GM12874 (cell line): Measurements from ENCODE around the gene PRRT1.

ENCODE experiments used
- TF ChIP-seq, protein P1 (sequence below): IDR thresholded peaks from 2 replicates; pipeline ENCODE4 v1.5.1; 2011; ENCODE audit warnings: low read depth, mild to moderate bottlenecking, control low read depth, low read length, moderate library complexity; ENCODE audit not compliant: insufficient read depth

PRRT1 gene

DNA sequence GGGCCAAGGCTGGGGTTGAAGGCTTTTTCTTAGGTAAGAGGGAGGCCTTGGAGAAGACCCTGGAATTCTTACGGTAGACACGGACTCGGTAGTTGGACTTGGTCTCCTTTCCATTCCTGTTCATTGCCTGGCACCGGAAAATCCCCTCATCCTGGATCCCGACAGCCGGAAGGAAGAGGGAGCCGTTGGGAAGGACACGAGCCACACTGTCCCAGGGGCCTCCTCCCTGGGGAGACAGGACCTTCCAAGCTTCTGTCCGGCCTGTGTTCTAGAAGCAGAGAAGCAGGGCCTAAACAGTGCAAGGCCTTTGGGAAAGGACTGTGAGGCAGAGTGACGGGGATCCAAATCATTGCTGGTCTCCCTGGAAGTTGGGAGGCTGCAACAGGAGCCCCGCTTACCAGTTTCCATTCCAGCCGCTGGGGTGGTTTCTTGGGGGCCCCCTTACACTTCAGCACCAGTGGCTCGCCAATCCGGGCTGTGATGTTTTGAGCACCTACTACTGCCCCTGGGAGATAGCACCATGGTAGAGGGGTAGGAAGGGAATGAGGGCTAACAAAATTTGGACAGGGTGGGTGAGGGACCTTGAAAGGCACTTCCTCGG, 31.8 kb upstream of the PRRT1 start:
- TF ChIP-seq, protein P1, sequence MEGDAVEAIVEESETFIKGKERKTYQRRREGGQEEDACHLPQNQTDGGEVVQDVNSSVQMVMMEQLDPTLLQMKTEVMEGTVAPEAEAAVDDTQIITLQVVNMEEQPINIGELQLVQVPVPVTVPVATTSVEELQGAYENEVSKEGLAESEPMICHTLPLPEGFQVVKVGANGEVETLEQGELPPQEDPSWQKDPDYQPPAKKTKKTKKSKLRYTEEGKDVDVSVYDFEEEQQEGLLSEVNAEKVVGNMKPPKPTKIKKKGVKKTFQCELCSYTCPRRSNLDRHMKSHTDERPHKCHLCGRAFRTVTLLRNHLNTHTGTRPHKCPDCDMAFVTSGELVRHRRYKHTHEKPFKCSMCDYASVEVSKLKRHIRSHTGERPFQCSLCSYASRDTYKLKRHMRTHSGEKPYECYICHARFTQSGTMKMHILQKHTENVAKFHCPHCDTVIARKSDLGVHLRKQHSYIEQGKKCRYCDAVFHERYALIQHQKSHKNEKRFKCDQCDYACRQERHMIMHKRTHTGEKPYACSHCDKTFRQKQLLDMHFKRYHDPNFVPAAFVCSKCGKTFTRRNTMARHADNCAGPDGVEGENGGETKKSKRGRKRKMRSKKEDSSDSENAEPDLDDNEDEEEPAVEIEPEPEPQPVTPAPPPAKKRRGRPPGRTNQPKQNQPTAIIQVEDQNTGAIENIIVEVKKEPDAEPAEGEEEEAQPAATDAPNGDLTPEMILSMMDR, result no peak

DNA sequence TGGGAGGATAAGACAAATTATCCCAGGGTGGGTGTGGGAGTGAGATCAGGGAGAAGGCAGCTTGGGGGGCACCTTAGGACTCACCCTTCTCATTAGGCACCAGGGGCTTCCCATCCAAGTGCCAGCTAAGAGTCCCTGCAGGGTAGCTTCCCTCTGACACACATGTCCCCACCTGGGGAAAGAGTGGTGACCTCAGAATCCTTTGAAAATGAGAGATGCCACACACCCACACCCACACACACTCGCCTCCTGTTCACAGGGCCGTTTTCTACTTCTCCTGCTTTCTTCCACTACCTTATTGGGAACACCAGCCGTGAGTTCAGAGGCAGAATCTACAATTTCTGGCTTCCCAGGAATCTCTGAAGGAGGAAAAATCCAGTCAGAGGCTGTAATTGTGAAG, 31.3 kb upstream of the PRRT1 start:
- TF ChIP-seq, protein P1, result no peak

DNA sequence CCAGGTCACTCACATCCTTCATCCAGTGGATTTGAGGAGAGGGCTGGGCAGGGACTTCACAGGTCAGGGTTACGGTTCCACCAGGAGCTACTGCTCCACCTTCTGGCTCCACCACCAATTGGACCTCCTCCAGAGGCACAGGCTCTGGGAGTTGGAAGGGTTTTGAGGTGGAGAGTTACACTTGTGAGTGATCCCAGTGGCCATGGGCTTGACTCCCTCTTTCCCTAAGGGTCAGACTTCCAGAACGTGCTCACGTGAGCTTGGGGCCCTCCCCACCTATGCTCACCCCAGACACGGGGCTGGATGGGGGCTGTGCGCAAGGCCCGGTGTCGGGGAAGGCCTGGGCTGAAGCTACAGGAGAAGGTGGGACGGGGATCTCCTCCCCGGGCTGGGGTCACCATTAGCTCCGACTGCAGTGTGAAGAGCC, 30.8 kb upstream of the PRRT1 start:
- TF ChIP-seq, protein P1, result no peak

- TF ChIP-seq, protein P1, result no peak
Observed at GRCh38 chr6:32181915-32182529, 30.3 kb upstream of the PRRT1 start.

DNA sequence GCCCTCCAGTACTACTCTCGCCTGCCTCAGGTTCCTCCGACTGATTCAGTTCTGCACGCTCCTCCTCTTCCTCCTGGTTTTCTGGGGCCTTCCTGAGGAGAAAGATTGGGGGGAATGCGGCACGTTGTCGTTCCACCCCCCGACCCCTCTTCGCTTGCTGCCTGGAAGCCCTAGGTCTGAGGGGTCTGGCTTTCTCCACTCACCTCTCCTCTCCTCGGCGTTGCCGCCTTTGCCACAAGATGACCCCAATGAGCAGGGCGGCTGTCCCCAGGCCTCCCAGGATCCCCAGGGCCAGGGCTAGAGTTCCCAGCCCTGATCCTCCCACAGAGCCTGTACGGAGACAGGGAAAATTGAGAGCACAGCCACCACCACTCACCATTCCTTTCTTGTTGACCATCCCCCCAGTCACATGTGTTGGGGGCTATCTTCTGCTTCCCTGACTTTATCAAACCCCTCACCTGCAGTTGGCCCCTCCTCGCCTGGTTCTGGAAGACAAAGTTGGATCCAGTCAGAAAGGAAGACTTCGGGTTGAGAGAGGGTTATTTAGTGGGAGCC, 29.5 kb upstream of the PRRT1 start:
- TF ChIP-seq, protein P1, result no peak

DNA sequence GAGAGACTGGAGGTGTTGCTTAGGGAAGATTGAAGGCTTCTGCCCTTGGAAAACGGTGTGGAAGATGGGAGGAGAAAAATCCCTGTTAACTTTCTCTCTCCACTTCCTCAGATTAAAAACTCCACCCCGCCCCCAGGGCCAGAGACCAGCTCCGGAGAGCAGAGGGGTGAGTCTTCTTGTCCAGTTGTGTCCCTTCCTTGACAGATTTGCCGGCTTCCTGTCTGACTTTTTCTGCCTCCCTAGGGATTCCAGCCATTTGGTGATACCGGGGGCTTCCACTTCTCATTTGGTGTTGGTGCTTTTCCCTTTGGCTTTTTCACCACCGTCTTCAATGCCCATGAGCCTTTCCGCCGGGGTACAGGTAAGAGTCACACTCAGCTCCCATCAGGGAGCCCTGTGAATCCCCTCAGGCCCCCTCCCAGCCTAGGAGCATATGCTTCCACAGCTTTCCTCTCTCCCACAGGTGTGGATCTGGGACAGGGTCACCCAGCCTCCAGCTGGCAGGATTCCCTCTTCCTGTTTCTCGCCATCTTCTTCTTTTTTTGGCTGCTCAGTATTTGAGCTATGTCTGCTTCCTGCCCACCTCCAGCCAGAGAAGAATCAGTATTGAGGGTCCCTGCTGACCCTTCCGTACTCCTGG, 28.1 kb upstream of the PRRT1 start:
- TF ChIP-seq, protein P1, result no peak
